ENCODE data around the gene KRT26.
"Not testable (repeated sequence)": the region's sequence is repeated elsewhere in the genome, so short reads cannot be mapped to it uniquely, and the experiment has no call there.

Gene KRT26

GRCh38 chr17:40772101-40772500 is at the start of gene KRT26:
KRT26 (minus strand) TSS chr17:40772201; CDS start chr17:40772113, 88 bp downstream.
- no peak for DNase-seq

- no peak for DNase-seq
These were observed 49.5 kb upstream of the KRT26 start for GRCh38 chr17:40821536-40821935.

GRCh38 chr17:40820228-40820838 is 48.3 kb upstream of the KRT26 start:
- DNase-seq: no peak

GRCh38 chr17:40819528-40820125 is 47.6 kb upstream of the KRT26 start:
- DNase-seq: no peak

- peak; percentile 73 for DNase-seq
These were observed 46.9 kb upstream of the KRT26 start for GRCh38 chr17:40818733-40819527.

- DNase-seq: no peak
These were observed 46.3 kb upstream of the KRT26 start for GRCh38 chr17:40818343-40818732.

GRCh38 chr17:40817103-40817682 is 45.2 kb upstream of the KRT26 start:
- DNase-seq: no peak

GRCh38 chr17:40816569-40816968 is 44.6 kb upstream of the KRT26 start:
- DNase-seq: no peak

- DNase-seq: no peak
These were observed 43.4 kb upstream of the KRT26 start for GRCh38 chr17:40815381-40815780.

- DNase-seq: not testable (repeated sequence)
These were observed 42.7 kb upstream of the KRT26 start for GRCh38 chr17:40814657-40815056.

- no peak for DNase-seq
These were observed 41.8 kb upstream of the KRT26 start for GRCh38 chr17:40813804-40814203.

- no peak for DNase-seq
These were observed 40.6 kb upstream of the KRT26 start for GRCh38 chr17:40812639-40813038.

GRCh38 chr17:40810494-40810893 is 38.5 kb upstream of the KRT26 start:
- no peak for DNase-seq

- no peak for DNase-seq
These were observed 37.9 kb upstream of the KRT26 start for GRCh38 chr17:40809721-40810421.

GRCh38 chr17:40806131-40806530 is 34.1 kb upstream of the KRT26 start:
- no peak for DNase-seq

- DNase-seq: peak; percentile 77
These were observed 31.6 kb upstream of the KRT26 start for GRCh38 chr17:40803617-40804082.

GRCh38 chr17:40801157-40801556 is 29.2 kb upstream of the KRT26 start:
- DNase-seq: no peak

GRCh38 chr17:40800381-40800780 is 28.4 kb upstream of the KRT26 start:
- DNase-seq: no peak

GRCh38 chr17:40799859-40800258 is 27.9 kb upstream of the KRT26 start, which contains the start of gene KRT28:
KRT28 (minus strand) TSS chr17:40799959; CDS start chr17:40799893, 66 bp downstream.
- DNase-seq: no peak

- DNase-seq: no peak
These were observed 24.8 kb upstream of the KRT26 start for GRCh38 chr17:40796846-40797245.

GRCh38 chr17:40795019-40795667 is 23.1 kb upstream of the KRT26 start:
- no peak for DNase-seq

GRCh38 chr17:40794466-40794865 is 22.5 kb upstream of the KRT26 start:
- DNase-seq: no peak

Measured in NCI-H2171 treated with DMSO at 0.1 percent for 48 hours (cell line).